Measurements from ENCODE around the gene PDE7B. TPM values are rescaled to one million over a fixed set of nuclear protein-coding genes. Genes with fewer than 3 reads are reported as not detected.

The PDE7B gene
- total RNA-seq, 2 experiments from 2014 or later, result not detected

GRCh38 chr6:135870722-135871121 lies 19.2 kb downstream of the PDE7B start:
- Histone ChIP-seq H3K4me2 (ENCODE audit: low read length) (no peak overlapping the region), H4K20me1 (ENCODE audit: insufficient read depth, low read length) (no peaks in the 10 kb centered on the region), H3K36me3 (ENCODE audit: insufficient read depth, low read length) (no peaks in the 10 kb centered on the region), H2AFZ (ENCODE audit: low read length) (no peak overlapping the region), H3K4me1 (ENCODE audit: insufficient read depth, low read length, poor library complexity, severe bottlenecking) (no peaks in the 10 kb centered on the region), H3K27ac (ENCODE audit: low read depth, low read length, poor library complexity, severe bottlenecking) (no peak overlapping the region), H3K9me2 (ENCODE audit: insufficient read depth, low read length) (no peaks in the 10 kb centered on the region), H3K79me2 (ENCODE audit: insufficient read depth, low read depth, low read length) (no peaks in the 10 kb centered on the region), H3K9me3 (ENCODE audit: low read length) (no peaks in the 10 kb centered on the region), H3K4me3 (ENCODE audit: low read depth, low read length, poor library complexity, severe bottlenecking) (no peak overlapping the region)
- no TSS peak for BruUV-seq (replicated peaks)
- intact Hi-C loops (cut with micrococcal nuclease; ENCODE audit: unreplicated experiment), result no loop called here
- TF ChIP-seq CTCF (conservative IDR thresholded peaks at IDR 0.05; ENCODE audit: low read length) (no peak), EZH2phosphoT487 (IDR thresholded peaks at IDR 0.05; ENCODE audit: borderline replicate concordance, low read depth, low read length) (no peak)
- DNase-seq (ENCODE audit: low spot score), result no peak
- ChIA-PET CTCF (ENCODE audit: unreplicated experiment) (no interaction called here), POLR2A (interaction anchor here (0.5 kb wide), 1 partner anchor 209 kb away, joined by 3 read pairs; no protein-coding TSS in a partner anchor)

- Histone ChIP-seq H3K27ac (ENCODE audit: low read depth, low read length, poor library complexity, severe bottlenecking) (no peak overlapping the region), H3K9me3 (ENCODE audit: low read length) (no peaks in the 10 kb centered on the region), H3K36me3 (ENCODE audit: insufficient read depth, low read length) (no peaks in the 10 kb centered on the region), H3K9me2 (ENCODE audit: insufficient read depth, low read length) (no peaks in the 10 kb centered on the region), H3K4me1 (ENCODE audit: insufficient read depth, low read length, poor library complexity, severe bottlenecking) (no peaks in the 10 kb centered on the region), H3K79me2 (ENCODE audit: insufficient read depth, low read depth, low read length) (no peaks in the 10 kb centered on the region), H2AFZ (ENCODE audit: low read length) (no peak overlapping the region), H3K4me2 (ENCODE audit: low read length) (no peak overlapping the region), H3K4me3 (ENCODE audit: low read depth, low read length, poor library complexity, severe bottlenecking) (no peak overlapping the region), H4K20me1 (ENCODE audit: insufficient read depth, low read length) (no peaks in the 10 kb centered on the region)
- no peak for DNase-seq (ENCODE audit: low spot score)
- CTCF ChIA-PET (ENCODE audit: unreplicated experiment), result no interaction called here
- TF ChIP-seq EZH2phosphoT487 (IDR thresholded peaks at IDR 0.05; ENCODE audit: borderline replicate concordance, low read depth, low read length) (no peak), CTCF (conservative IDR thresholded peaks at IDR 0.05; ENCODE audit: low read length) (no peak)
- intact Hi-C loops (cut with micrococcal nuclease; ENCODE audit: unreplicated experiment), result no loop called here
- no TSS peak for BruUV-seq (replicated peaks)
- POLR2A ChIA-PET, result interaction anchor here (0.5 kb wide), 1 partner anchor 208 kb away, joined by 3 read pairs; no protein-coding TSS in a partner anchor
These were observed 19.8 kb downstream of the PDE7B start for GRCh38 chr6:135871296-135871695.

GRCh38 chr6:135871878-135872277 lies 20.4 kb downstream of the PDE7B start:
- Histone ChIP-seq H3K4me3 (ENCODE audit: low read depth, low read length, poor library complexity, severe bottlenecking) (no peak overlapping the region), H3K36me3 (ENCODE audit: insufficient read depth, low read length) (no peaks in the 10 kb centered on the region), H3K79me2 (ENCODE audit: insufficient read depth, low read depth, low read length) (no peaks in the 10 kb centered on the region), H3K4me2 (ENCODE audit: low read length) (no peak overlapping the region), H2AFZ (ENCODE audit: low read length) (no peak overlapping the region), H3K4me1 (ENCODE audit: insufficient read depth, low read length, poor library complexity, severe bottlenecking) (no peaks in the 10 kb centered on the region), H3K27ac (ENCODE audit: low read depth, low read length, poor library complexity, severe bottlenecking) (no peak overlapping the region), H3K9me2 (ENCODE audit: insufficient read depth, low read length) (no peaks in the 10 kb centered on the region), H4K20me1 (ENCODE audit: insufficient read depth, low read length) (no peaks in the 10 kb centered on the region), H3K9me3 (ENCODE audit: low read length) (no peaks in the 10 kb centered on the region)
- no peak for DNase-seq (ENCODE audit: low spot score)
- BruUV-seq (replicated peaks), result no TSS peak
- ChIA-PET CTCF (ENCODE audit: unreplicated experiment) (no interaction called here), POLR2A (no interaction called here)
- intact Hi-C loops (cut with micrococcal nuclease; ENCODE audit: unreplicated experiment), result no loop called here
- no peak for TF ChIP-seq EZH2phosphoT487 (IDR thresholded peaks at IDR 0.05; ENCODE audit: borderline replicate concordance, low read depth, low read length)
- TF ChIP-seq CTCF (conservative IDR thresholded peaks at IDR 0.05; ENCODE audit: low read length), result no peak

All from OCI-LY7 (cell line).